Vagina (tissue), 2 donors: ENCODE data around the gene ARID4A. TPM values are rescaled to one million over a fixed set of nuclear protein-coding genes. Genes with fewer than 3 reads are reported as not detected.

Experiments
- DNase-seq, 2 donors: peaks; one replicate each; pipeline ENCODE4 v3.0.0-alpha.2; 2017; ENCODE audit errors: extremely low spot score in 2 of 2
- H3K27ac ChIP-seq: fragments of 200-600 bp; sonication (generic); one replicate; pipeline ENCODE4 v1.5.1; 2019
- H3K27me3 ChIP-seq: fragments of 200-600 bp; sonication (generic); one replicate; pipeline ENCODE4 v1.5.1; 2019
- H3K36me3 ChIP-seq, 2 donors: fragments of 200-600 bp; sonication (generic); one replicate each; pipeline ENCODE4 v1.5.1; 2017 to 2019
- H3K4me1 ChIP-seq: fragments of 200-600 bp; sonication (generic); one replicate; pipeline ENCODE4 v1.5.1; 2019
- H3K4me3 ChIP-seq, 2 donors: fragments of 200-600 bp; sonication (generic); 1 replicate in 1 of 2; 2 replicates in 1 of 2; pipeline ENCODE4 v1.5.1; 2016 to 2019
- H3K9me3 ChIP-seq: fragments of 200-600 bp; sonication (generic); one replicate; pipeline ENCODE4 v1.5.1; 2019
- POLR2A ChIP-seq, 2 donors: fragments of 450-650 bp; IDR thresholded peaks; one replicate each; pipeline ENCODE4 v1.6.1; 2017; ENCODE audit warnings: antibody characterized with exemption in 2 of 2, mild to moderate bottlenecking in 2 of 2, moderate library complexity in 2 of 2
- POLR2AphosphoS5 ChIP-seq, 2 donors: sonication (generic); formaldehyde crosslinking; IDR thresholded peaks; one replicate each; pipeline ENCODE4 v1.9.0; 2017; ENCODE audit warnings: antibody characterized with exemption in 2 of 2, mild to moderate bottlenecking in 2 of 2, low read depth in 1 of 2; ENCODE audit not compliant: insufficient read depth in 1 of 2
- intact Hi-C: fragments of 100-400 bp; cut with DNase I; formaldehyde crosslinking; loops from one replicate; pipeline ENCODE4 v1.15.1; 2023
- total RNA-seq: library from RNA; depleted of rRNA; stranded (reverse); fragments of >200 nt; gene quantifications from one replicate; pipeline ENCODE4 v1.2.3, GENCODE V29; 2016
- TF ChIP-seq, protein P1 (sequence below), 3 experiments: fragments of 450-650 bp in 2 of 3; fragments of 200-600 bp in 1 of 3; sonication (generic) in 1 of 3; IDR thresholded peaks; one replicate each; pipeline ENCODE4 v1.5.1; 2017 to 2019; ENCODE audit warnings: antibody characterized with exemption in 3 of 3, mild to moderate bottlenecking in 2 of 3, moderate library complexity in 2 of 3

Gene ARID4A
- total RNA-seq, 1 donor from 2014 or later, result 20.6 TPM

- H3K36me3 ChIP-seq, result peaks cover 0 to 18% of the 10 kb centered on the region in 2 donors
- no peaks in the 10 kb centered on the region for H3K27me3 ChIP-seq
- peaks cover 60% of the 10 kb centered on the region for H3K4me1 ChIP-seq
- TF ChIP-seq POLR2AphosphoS5 (IDR thresholded peaks at IDR 0.05; ENCODE audit: insufficient read depth in 1 of 2, low read depth in 1 of 2), result no peak
- TF ChIP-seq POLR2A (IDR thresholded peaks at IDR 0.05), result no peak
- TF ChIP-seq, protein P1, sequence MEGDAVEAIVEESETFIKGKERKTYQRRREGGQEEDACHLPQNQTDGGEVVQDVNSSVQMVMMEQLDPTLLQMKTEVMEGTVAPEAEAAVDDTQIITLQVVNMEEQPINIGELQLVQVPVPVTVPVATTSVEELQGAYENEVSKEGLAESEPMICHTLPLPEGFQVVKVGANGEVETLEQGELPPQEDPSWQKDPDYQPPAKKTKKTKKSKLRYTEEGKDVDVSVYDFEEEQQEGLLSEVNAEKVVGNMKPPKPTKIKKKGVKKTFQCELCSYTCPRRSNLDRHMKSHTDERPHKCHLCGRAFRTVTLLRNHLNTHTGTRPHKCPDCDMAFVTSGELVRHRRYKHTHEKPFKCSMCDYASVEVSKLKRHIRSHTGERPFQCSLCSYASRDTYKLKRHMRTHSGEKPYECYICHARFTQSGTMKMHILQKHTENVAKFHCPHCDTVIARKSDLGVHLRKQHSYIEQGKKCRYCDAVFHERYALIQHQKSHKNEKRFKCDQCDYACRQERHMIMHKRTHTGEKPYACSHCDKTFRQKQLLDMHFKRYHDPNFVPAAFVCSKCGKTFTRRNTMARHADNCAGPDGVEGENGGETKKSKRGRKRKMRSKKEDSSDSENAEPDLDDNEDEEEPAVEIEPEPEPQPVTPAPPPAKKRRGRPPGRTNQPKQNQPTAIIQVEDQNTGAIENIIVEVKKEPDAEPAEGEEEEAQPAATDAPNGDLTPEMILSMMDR (IDR thresholded peaks at IDR 0.05), result no peak
- DNase-seq, result no peak
- intact Hi-C loops, result no loop called here
- H3K9me3 ChIP-seq, result no peaks in the 10 kb centered on the region
- H3K27ac ChIP-seq, result peak overlapping the region; percentile 93
- peak overlapping the region; percentile 53 to 98 for H3K4me3 ChIP-seq
Measured at GRCh38 chr14:58297412-58297761, 968 bp upstream of the ARID4A start.

GRCh38 chr14:58297762-58298476, 436 bp upstream of the ARID4A start:
- Histone ChIP-seq H3K9me3 (no peaks in the 10 kb centered on the region), H3K4me1 (peaks cover 63% of the 10 kb centered on the region), H3K4me3 (peak overlapping the region; percentile 68 to 98), H3K27me3 (no peaks in the 10 kb centered on the region), H3K36me3 (peaks cover 0 to 21% of the 10 kb centered on the region in 2 donors), H3K27ac (peak overlapping the region; percentile 97)
- TF ChIP-seq, protein P1 (IDR thresholded peaks at IDR 0.05), result peak in 1 of 3 experiments; percentile 6
- peak in 1 of 2 donors; percentile 74 for TF ChIP-seq POLR2A (IDR thresholded peaks at IDR 0.05)
- TF ChIP-seq POLR2AphosphoS5 (IDR thresholded peaks at IDR 0.05; ENCODE audit: insufficient read depth in 1 of 2, low read depth in 1 of 2), result peak; percentile 82 to 89
- DNase-seq, result peak; percentile 98 to 100
- intact Hi-C loops, result loop anchor here (2.0 kb wide), 1 partner anchor 57 kb away; no protein-coding TSS in a partner anchor

- DNase-seq, result no peak
- Histone ChIP-seq H3K36me3 (peaks cover 0 to 8% of the 10 kb centered on the region in 2 donors), H3K4me1 (peaks cover 53% of the 10 kb centered on the region), H3K27ac (peak overlapping the region; percentile 97), H3K4me3 (peak overlapping the region; percentile 68 to 98), H3K9me3 (no peaks in the 10 kb centered on the region), H3K27me3 (no peaks in the 10 kb centered on the region)
- intact Hi-C loops, result loop anchor here (2.0 kb wide), 1 partner anchor 59 kb away; no protein-coding TSS in a partner anchor
- TF ChIP-seq POLR2A (IDR thresholded peaks at IDR 0.05), result no peak
- peak in 1 of 2 donors; percentile 11 for TF ChIP-seq POLR2AphosphoS5 (IDR thresholded peaks at IDR 0.05; ENCODE audit: insufficient read depth in 1 of 2, low read depth in 1 of 2)
- TF ChIP-seq, protein P1 (IDR thresholded peaks at IDR 0.05), result no peak
Measured at GRCh38 chr14:58299401-58300330, 1.3 kb downstream of the ARID4A start.

DNA sequence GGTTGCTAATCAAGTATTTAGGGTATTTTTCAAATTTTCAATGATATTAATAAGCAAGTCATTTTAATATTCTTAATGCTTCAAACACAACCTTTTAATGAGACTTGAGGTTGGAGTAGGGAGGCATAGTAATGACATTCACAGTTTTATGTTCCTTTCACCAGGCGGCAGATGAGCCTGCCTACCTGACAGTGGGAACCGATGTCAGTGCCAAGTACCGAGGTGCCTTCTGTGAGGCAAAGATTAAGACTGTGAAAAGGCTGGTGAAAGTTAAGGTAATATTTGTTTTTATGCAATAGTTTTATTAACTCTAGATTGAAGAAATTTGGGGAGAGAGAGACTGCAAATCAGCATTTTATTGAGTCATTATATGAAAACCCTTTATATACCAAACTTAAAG, 3.1 kb downstream of the ARID4A start:
- peaks cover 0 to 6% of the 10 kb centered on the region in 2 donors for H3K36me3 ChIP-seq
- intact Hi-C loops, result no loop called here
- H3K4me3 ChIP-seq, result no peak overlapping the region
- H3K27me3 ChIP-seq, result no peaks in the 10 kb centered on the region
- DNase-seq, result no peak
- H3K4me1 ChIP-seq, result peaks cover 35% of the 10 kb centered on the region
- no peaks in the 10 kb centered on the region for H3K9me3 ChIP-seq
- H3K27ac ChIP-seq, result no peak overlapping the region
- TF ChIP-seq POLR2A (IDR thresholded peaks at IDR 0.05) (no peak), POLR2AphosphoS5 (IDR thresholded peaks at IDR 0.05; ENCODE audit: insufficient read depth in 1 of 2, low read depth in 1 of 2) (no peak)
- TF ChIP-seq, protein P1 (IDR thresholded peaks at IDR 0.05), result no peak
